Measurements from ENCODE around the gene NFILZ. TPM values are rescaled to one million over a fixed set of nuclear protein-coding genes. Genes with fewer than 3 reads are reported as not detected.

The NFILZ gene, protein sequence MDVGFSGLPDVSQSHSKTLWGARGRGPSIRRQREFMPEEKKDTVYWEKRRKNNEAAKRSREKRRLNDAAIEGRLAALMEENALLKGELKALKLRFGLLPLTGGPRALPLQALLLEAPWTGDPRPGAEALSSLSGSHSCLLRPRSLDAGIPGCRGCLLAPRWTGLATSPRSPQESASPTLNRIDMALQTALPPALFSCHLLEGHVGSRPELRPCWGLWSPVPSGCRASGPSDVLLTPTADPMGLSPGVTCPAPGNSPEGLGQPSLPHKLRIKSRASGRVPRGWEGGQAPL
- total RNA-seq (2014; rRNA removed; shearing (Covaris generic)) = not detected in 2 replicates

DNA sequence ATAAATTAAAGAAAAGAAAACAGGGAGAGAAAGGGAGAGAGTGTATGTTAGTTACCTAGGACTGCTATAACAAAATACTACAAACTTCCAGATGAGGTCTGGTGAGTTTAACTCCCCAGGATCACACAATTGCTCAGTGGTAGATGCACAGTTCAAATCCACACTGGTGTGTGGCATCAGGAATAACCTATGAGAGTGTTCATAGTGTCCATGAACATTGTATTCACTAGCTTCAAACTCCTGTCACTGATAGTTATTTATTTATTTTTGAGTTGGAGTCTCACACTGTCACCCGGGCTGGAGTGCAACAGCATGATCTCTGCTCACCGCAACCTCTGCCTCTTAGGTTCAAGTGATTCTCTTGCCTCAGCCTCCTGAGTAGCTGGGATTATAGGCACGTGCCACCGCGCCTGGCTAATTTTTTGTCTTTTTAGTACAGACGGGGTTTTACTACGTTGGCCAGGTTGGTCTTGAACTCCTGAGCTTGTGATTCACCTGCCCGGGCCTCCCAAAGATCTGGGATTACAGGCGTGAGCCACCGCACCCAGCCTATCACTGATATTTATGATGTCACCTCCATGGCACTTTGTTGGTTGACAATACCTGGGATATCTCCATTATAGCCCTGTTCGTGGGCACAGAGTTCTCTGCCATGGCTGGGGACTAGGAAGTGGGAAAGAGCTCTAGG, at the start of gene NFILZ:
Gene NFILZ, plus strand, starts transcription at position 638 of the 688 bp plus-strand sequence. CDS start 46,133 bp downstream, outside the sequence.
- no peak for DNase-seq (ENCODE audit: low spot score)

DNA sequence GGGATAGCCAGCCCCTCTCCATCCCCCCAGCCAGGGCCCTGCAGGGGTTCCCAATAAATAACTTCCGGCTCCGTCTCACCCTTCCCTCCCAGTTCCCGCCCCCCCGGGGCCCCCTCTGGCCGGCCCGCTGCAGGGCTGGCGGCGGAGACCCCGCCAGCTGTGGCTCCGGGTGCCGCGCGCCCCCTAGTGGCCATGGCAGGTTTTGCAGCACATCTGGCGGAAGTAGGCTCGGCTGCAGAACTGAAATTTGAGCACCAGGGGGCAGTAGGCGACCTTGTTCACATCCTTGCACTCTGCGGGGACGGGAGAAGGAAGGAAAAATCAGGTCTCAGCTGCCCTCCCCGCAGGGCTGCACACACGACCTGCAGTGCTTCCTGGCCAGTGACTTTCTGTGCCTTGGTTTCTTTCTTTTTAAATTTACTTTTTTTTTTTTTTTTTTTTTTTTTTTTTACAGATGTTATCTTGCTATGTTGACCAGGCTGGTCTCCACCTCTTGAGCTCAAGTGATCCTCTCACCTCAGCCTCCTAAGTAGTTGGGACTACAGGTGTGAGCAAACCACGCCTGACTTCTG, 49.6 kb upstream of the NFILZ start:
- DNase-seq (ENCODE audit: low spot score) = peak; percentile 72

DNA sequence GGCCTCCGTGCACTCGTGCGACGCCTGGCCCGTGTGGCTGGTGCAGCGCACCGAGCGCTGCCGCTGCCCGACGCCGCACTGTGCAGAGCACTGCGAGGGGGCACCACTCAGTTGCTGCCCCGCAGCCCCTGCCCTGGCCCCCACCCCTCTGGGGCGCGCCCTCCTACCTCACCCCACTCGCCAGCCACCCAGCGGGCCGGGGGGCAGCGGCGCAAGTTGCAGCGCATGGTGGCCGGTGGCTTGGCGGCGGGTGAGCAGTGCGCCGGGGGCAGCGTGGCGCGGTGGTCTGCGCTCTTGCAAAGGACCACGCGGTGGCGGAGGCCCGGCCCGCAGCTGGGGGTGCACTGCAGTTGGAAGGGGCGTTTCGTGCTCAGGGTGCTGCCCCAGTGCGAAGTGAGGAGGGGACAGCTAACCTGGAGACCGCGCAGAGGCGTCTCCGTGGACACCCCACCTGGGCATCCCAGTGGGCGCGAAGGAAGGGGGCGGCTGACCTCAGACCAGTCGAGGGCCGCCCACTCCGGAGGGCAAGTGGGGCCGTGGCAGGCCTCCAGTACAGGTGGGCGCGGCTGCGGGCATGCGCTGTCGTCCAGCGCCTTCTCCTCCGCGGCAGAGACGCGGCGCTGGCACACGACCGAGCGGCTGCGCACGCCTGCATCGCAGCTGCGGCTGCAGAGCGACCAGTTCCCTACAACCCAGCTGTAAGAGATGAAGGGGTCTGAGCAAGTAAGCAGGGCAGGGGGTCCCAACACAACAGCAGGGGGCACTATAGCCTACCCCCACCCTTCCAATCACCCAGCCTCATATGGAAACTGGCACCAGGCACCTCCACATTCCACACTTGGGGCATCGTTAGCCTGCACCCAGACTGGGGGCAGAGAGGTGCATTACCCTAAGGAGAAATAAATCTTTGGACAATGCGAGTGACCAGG, 45.2 kb upstream of the NFILZ start:
- no peak for DNase-seq (ENCODE audit: low spot score)

DNA sequence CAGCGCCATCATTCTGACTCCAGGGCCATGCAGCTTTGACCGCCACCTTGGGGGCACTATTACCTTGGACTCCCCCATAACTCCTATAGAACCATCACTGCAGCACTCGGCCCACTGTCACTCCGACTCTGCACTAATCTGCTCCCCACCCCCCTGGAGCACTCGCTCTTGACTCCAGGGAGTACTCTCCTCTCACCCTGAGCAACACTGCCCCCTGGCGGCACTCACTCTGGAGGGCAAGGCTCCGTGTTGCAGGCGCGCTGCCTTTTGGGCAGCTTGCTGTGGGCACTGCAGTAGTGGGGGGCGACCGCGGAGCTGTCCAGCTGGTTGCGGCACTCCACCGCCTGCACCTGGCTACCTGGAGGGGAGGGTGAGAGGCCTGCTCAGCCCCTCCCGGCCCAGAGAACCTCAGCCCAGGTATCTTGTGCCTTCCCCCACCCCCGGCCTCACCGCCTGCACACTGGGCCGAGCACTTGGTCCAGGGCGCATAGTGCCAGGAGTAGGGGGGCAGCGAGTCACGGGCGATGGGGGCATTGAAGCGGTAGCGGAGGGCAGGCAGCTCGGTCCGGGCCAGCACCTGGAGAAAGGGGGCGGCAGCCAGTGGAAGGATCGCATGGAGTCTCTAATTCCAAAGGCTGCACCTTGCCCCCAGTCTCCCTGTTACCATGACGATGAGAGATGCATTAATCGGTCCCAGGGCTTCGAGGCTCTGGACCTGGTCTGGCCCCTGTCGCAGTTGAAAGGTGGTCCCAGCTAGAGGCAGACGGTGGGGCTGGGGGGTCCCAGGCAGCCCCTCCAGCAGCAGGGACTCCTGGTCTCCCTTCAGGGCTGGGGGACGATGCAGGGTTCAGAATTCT, 44.3 kb upstream of the NFILZ start:
- peak; percentile 40 for DNase-seq (ENCODE audit: low spot score)

DNA sequence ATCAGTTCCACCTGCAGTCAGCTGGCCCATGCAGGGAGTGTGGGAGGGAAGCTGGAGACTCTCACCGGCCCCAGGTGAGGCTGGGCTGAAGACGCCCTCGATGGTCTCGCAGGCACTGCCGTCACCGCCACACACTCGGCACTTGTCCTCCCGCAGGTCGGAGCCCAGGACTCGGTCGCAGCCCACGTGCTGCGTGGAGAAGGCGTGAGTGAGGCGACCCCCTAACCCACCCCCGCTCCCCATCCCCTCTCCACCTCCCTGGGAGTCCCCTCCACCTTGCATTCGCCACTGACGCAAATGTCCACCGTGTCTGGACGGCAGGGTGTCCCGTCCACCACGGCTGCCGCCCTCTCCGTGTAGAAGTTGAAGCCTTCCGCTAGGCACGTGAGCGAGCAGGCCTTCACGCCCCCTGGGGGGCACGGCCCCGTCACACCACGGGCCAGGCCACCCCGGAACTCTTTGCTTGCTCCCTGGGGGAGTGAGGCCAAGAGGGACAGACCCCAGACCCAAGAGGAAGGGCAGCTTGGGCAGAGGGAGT, 41.2 kb upstream of the NFILZ start:
- DNase-seq (ENCODE audit: low spot score) = no peak

DNA sequence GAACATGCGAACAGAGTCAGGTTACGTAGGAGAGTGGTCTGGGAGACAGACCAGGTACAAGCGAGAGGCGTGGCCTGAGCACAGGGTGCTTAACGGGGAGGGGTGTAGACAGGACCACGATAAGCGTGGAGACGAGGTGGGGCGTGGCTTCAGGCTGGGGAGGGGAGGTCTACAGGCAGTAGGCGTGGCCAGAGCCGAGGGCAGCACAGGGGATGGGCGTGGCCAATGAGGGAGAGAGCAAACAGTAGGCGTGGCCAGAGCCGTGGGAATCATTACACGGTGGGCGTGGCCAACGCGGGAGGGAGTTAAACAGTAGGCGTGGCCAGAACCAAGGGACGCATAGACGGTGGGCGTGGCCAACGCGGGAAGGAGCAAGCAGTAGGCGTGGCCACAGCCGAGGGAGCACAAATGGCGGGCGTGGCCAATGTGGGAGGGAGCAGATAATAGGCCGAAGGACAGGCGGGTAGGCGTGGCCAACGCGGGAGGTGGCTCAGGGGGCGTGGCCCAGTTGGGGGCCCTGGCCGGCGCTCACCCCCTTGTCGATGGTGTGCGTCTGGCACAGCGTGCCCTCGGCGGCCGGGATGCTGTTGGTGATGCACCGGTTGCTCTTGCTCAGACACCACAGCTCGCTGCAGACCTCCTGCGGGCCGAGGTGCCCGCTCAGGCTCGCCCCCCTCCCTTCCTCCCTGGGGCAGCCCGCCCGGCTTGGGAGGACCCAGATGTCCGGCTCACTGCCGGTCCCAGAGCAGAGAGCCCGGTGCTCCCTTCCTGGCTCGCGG, 38.0 kb upstream of the NFILZ start:
- DNase-seq (ENCODE audit: low spot score) = no peak

DNA sequence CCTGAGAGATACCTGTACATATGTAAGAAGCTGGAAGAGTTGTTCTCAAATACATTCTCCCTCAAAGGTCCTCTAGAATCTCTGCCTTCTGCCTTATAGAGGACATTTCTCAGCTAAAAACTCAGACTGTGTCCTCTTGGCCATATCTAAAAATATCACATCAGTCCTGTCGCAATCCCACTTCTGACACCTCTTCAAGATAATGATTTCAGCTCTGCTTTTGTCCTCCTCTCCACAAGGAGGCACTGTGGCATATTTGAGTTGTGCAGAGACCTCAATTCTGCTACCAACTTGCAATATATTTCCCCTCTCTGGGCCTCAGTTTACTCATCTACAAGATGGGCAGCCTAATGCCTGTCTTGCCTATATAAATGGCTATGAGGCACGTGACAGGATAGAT, 36.5 kb upstream of the NFILZ start:
- DNase-seq (ENCODE audit: low spot score) = no peak

DNA sequence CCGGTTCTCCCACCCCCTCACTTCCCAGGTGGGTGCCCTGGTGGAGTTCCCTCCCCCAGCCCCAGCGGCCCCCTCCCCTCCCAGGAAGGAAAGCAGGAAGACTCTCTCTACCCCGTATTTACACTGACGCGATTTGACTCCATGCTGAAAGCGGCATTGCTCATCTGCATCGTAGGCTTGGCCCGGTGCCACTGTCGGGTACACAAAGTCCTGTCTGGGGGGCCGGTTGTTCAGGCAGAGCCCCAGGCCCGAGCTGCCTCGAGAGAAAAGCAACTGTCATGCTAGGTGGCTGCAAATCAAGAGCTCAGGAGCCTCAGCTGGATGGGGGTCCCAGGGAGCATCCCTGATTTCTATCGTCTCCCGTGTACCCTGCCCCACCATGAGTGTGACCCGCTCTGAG, 34.8 kb upstream of the NFILZ start:
- no peak for DNase-seq (ENCODE audit: low spot score)

DNA sequence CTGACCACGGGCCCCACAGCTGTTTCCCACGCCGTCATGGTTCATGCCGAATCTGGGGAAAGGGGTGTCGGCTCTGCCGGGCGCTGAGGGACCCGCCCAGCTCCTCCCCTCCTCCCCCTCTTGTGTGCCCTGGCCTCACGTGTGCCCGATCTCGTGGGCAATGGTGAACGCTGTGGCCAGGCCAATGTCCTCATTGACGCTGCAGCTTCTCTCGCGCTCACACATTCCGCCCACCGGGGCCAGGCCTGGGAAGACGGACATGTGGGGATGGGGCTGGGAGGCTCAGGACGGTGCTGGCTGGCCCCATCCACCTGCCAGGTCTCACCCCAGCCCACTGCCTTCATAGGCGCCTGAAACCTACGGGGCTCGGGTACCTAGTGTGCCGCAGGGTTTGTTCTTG, 34.3 kb upstream of the NFILZ start:
- DNase-seq (ENCODE audit: low spot score) = no peak

DNA sequence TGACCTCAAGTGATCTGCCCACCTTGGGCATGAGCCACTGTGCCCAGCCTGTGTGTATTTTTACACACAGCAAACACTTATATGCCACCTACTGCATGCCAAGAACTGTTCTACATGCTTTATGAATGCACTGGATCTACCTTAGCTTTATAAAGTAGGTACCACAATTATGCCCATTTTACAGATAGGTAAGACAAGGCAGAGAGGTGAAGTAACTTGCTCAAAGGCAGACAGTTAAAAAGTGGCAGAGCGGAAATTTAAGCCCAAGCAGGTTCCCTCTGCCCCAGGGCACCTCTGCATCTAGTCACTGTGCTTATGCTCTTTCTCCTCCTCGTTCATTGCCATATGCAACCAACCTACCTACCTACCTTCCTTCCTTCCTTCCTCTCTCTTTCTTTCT, 30.4 kb upstream of the NFILZ start:
- DNase-seq (ENCODE audit: low spot score) = no peak

DNA sequence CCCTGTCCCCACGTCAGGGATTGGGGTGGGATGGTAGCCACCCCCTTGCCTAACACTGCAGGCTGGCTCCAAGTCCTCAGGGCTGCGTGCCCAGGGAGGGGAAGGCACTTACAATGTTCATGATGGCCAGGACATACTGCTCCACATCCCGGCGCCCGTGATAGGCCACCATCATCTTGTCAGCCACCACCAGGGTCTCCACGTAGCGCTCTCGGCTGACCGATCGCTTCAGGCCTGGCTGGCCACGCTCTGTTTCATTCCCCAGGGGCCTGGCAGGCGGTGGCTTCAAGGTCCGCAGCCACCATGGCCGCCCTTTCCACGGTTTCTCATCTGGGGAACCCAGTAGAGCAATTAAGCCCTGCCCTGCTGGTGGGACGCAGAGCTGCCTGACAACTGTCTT, 29.6 kb upstream of the NFILZ start:
- DNase-seq (ENCODE audit: low spot score) = no peak

DNA sequence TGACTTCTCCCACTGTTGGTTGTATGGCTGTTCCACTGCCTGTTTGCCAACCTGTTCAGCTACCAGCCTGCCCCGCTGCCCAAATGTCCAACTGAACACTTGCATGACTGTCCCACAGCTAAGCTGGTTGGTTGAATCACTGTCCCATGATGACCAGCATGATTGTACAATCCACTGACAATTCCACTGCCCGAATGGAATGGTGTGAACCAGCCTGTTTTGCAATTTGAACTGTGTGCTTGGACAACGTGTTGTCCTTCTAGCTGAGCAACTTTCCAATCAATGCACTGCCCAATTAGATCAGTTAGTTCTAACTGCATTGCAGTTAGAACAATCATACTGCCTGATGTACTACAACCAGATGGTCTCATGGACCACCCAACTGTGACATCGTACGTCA, 28.6 kb upstream of the NFILZ start:
- DNase-seq (ENCODE audit: low spot score) = no peak

DNA sequence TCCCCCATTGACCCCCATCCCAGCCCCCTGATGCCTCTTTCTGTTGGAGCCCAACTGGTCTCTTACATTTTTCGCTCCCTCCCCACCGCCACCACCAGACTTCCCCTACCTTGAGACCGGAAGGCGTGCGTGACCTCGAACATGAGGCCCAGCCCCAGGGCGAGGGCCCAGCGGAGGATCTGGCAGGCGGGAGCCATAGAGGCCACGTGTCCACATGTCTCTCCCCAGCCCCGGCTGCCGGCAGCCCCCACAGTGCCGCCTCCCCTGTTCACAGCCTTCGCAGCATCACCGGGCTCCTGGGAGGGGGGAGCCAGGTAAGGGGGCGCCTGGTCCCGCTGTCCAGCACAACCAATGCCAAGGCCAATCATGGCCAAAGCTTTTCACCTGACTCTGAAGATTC, 24.9 kb upstream of the NFILZ start:
- no peak for DNase-seq (ENCODE audit: low spot score)

DNA sequence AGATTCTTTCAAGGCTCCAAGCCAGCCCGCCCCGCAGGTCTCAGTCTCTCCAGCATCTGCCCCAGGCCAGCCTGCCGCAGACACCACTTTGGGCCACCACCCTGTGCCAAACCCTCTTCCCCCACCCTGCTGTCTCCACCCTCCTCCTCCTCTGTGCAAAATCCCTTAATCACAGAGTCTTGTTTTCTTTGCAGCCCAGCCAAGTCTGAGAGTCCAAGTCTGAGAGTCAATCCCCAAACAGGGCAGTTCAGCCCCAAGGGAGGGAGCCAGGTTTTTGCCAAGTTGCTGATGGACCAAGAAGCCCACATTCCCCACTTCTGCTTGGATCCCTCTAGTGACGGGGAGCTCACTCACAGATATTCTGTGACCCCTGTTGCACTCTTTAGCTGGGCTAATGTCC, 23.0 kb upstream of the NFILZ start:
- no peak for DNase-seq (ENCODE audit: low spot score)

DNA sequence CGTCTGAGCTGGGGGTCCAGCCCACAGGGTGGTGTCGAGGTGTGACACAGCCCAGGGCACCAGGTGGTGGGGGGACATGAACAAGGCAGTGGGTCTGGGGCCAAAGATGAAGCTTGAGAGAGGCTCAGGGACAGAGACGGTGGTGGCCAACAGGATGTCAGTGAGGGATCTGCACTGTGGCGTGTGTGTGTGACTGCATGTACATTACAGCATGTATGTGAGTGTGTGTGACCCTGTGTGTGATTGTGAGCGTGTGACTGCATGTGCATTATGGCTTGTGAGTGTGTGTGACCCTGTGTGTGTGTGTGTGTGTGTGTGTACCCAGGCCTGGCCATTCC, 21.5 kb upstream of the NFILZ start:
- no peak for DNase-seq (ENCODE audit: low spot score)

DNA sequence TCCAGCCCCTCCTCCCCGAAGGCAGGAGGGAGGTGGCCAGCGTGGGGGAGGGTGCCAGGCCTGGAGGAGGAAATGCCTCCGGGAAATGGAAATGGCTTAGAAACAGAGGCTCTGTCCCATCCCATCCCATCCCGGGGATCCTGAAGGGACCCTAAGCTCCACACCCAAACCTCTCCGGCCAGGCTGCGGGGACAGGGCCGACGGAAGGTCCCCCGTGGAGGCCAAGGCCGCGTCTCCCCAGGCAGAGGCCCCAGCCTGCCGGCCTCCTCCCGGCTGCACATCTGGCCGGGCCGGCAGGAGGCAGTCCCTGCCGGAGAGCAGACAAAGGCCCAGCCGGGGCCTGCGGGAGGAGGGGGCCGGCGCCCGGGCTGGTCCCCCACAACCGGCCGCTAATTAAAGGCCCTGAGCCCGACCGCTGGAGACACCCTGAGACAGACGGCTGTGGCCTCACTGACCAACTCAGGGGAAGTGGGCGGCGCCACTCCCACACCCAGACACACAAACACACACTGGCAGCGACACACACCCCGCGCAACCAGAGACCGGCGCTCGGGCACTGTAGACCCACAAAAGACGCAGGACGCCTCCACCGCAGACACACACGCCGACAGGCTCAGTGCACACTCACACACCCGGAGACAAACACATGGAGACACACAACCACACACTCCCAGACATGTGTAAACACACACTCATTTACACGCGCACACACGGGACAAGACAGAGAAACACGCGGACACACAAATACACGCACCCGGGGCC, 21.0 kb upstream of the NFILZ start:
- DNase-seq (ENCODE audit: low spot score) = no peak

DNA sequence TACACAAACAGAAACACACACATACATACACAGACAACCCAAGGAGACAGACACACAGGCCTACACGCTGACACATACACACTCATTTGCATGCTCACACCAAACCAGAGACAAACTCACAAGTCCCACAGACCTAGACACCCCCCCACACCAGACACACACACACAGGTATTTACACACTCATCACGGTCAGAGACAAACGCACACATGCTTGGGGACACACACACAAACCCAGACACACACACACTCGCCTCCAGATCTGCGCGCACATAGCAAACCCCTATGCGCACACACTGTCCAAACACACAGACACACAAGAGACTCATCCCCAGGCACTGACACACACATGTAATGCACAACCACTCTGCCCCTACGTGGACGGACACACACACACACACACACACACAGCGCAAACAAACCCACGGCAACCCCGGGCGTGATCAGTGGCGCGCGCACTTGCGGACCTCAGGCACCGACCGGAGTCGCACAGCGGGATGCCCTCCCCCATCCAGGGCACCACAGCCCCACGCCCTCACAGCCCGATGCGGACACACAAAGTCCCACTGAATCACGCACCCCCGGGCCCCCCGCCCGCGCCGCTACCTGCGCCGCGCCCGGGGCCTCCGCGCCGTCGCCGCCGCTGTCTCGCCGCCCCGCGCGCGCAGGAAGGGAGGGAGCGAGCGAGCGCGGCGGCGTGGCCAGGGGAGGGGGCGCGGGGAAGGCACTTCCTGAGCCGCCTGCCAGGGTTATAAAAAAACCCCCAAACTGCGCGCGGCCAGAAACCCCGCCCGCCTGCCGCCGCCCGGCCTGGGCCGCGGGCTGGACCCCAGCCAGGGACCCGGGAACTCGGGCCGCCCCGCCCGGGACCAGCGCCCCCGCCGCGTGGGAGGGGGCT, 20.1 kb upstream of the NFILZ start, which contains the start of gene ADAMTS10:
Gene ADAMTS10, minus strand, starts transcription at position 675 of the 895 bp plus-strand sequence. CDS start 5,005 bp downstream, outside the sequence.
- no peak for DNase-seq (ENCODE audit: low spot score)

DNA sequence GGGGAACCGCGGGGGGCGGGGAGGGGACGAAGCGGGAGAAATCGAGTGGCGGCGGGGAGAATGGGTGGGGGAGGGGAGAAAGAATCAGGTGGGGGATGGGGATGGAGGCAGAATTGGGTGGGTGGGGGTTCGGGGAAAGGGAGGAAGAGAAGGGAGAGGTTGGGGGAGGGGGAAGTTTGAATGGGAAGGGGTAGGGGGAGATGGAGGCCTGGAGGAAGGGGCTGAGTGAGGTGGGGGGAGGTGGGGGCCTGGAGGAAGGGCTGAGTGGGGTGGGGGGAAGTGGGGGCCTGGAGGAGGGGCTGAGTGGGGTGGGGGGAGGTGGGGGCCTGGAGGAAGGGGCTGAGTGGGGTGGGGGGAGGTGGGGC, 19.5 kb upstream of the NFILZ start:
- no peak for DNase-seq (ENCODE audit: low spot score)
